Measurements from ENCODE around the gene BHLHE41.

GRCh38 chr12:26164118-26164517 lies 39.3 kb upstream of the BHLHE41 start:
- TF ChIP-seq POLR2A (IDR thresholded peaks at IDR 0.05; ENCODE audit: low read depth, low read length) (no peak), TAF1 (IDR thresholded peaks at IDR 0.05; ENCODE audit: borderline replicate concordance, low read depth, low read length) (no peak), POLR2AphosphoS5 (IDR thresholded peaks at IDR 0.05; ENCODE audit: low read depth, low read length) (no peak)
